Adrenal gland (tissue), 12 donors: ENCODE results near the gene HHIPL1. TPM values are rescaled to one million over a fixed set of nuclear protein-coding genes. Genes with fewer than 3 reads are reported as not detected.

Experiments used
- DNase-seq, 7 donors: peaks; one replicate each; pipeline ENCODE4 v3.0.0-alpha.2; 2019 to 2020
- H3K27ac ChIP-seq, 5 donors: fragments of 200-600 bp; sonication (generic) in 4 of 5; 1 replicate in 3 of 5; 2 replicates in 2 of 5; pipeline versions ENCODE4 v1.5.1 to v1.8.0; 2016 to 2020; ENCODE audit warnings: mild to moderate bottlenecking in 1 of 5
- H3K27me3 ChIP-seq: fragments of 200-600 bp; 2 replicates; pipeline ENCODE4 v1.8.0; 2021
- H3K36me3 ChIP-seq, 2 donors: fragments of 200-600 bp; replicated peaks in 1 of 2; 1 replicate in 1 of 2; 2 replicates in 1 of 2; pipeline versions ENCODE4 v1.5.1 to v1.8.0; 2018 to 2022
- H3K4me1 ChIP-seq, 2 donors: fragments of 200-600 bp; replicated peaks in 1 of 2; 1 replicate in 1 of 2; 2 replicates in 1 of 2; pipeline versions ENCODE4 v1.5.1 to v1.8.0; 2018 to 2021
- H3K4me3 ChIP-seq, 4 donors: fragments of 200-600 bp; sonication (generic) in 3 of 4; one replicate each; pipeline ENCODE4 v1.5.1; 2016 to 2018
- H3K9me3 ChIP-seq, 3 donors: fragments of 200-600 bp; sonication (generic) in 1 of 3; replicated peaks in 1 of 3; 1 replicate in 2 of 3; 2 replicates in 1 of 3; pipeline versions ENCODE4 v1.5.1 to v1.8.0; 2016 to 2021
- POLR2A ChIP-seq, 2 donors: fragments of 450-650 bp; IDR thresholded peaks; one replicate each; pipeline ENCODE4 v1.6.1; 2017; ENCODE audit warnings: antibody characterized with exemption in 2 of 2, mild to moderate bottlenecking in 2 of 2, moderate library complexity in 1 of 2
- WGBS, 4 donors: extraction: QIAGEN DNeasy Blood & Tissue Kit in 2 of 4; methylation state at CpG; one replicate each; pipeline versions ENCODE4 v1.1.5 to v1.1.7; 2013 to 2017; 5-methylcytosine and 5-hydroxymethylcytosine counted together
- intact Hi-C, 2 donors: fragments of 100-400 bp; cut with DNase I; formaldehyde crosslinking; loops; one replicate each; pipeline versions ENCODE4 v1.14.1 to v1.15.0; 2022 to 2023
- polyA plus RNA-seq, 3 donors: library from polyadenylated mRNA; stranded (reverse); fragments of 200-250 nt in 2 of 3; fragments of 350-450 nt in 1 of 3; fragmentation: Illumina TruSeq in 1 of 3; extraction: RNeasy Lipid Tissue Mini Kit (QIAGEN cat#74804) in 1 of 3; gene quantifications; one replicate each; pipeline ENCODE4 v1.2.3, GENCODE V29; 2013 to 2014
- total RNA-seq, 9 donors: library from RNA; depleted of rRNA in 4 of 9; stranded (reverse); fragments of >200 nt in 4 of 9; fragments of 120-200 nt in 1 of 9; fragmentation: NEBNext Ultra II Directional in 1 of 9; extraction: Animal tissue kit (Norgen Biotek cat#: 25700) in 1 of 9; gene quantifications; one replicate each; pipeline versions ENCODE4 v1.1.0 to v1.2.4, GENCODE V29; 2013 to 2023
- TF ChIP-seq, protein P1 (sequence below), 6 experiments: fragments of 450-650 bp in 4 of 6; fragments of 200-600 bp in 2 of 6; sonication (generic) in 1 of 6; IDR thresholded peaks; 1 replicate in 5 of 6; 2 replicates in 1 of 6; pipeline versions ENCODE4 v1.5.1 to v1.8.0; 2016 to 2021; ENCODE audit warnings: antibody characterized with exemption in 6 of 6, mild to moderate bottlenecking in 2 of 6, moderate library complexity in 1 of 6
- donor health status: healthy with polysubstance abuse.
- donor health status: Bipolar disorder and iron deficiency.
- donor health status: DM: yes; HTN: yes; CAD: no.
- donor health status: DM: no; HTN: no; CAD: no.
- donor health status: DM: no; HTN: no; CAD: no.
- donor health status: DM: yes; HTN: yes; CAD: no.

Gene HHIPL1
- total and polyA plus RNA-seq, 12 donors, result 0.20 to 2.9 (median 1.3) TPM

DNA sequence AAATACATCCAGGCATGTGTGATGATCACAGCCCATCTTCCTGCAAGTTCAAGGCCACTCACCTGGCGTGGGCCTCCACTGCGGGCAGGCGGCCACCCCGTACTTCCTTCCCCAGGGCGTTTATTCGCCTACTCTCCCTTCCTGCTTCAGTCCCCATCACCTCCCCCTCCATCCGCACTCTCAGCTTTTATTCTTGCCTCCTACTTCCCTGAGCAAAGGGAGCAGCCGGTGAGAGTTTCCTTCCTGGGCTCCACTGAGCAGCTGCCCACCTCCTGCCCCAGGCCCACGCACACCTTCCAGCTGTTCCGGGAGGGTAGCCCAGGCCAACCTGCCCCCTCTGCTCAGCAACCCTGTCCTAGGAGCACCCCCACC is 43.3 kb downstream of the HHIPL1 start:
- peak in 1 of 7 donors; percentile 25 for DNase-seq
- Histone ChIP-seq H3K4me1 (peaks cover 5 to 8% of the 10 kb centered on the region in 2 donors), H3K9me3 (no peaks in the 10 kb centered on the region), H3K27ac (no peak overlapping the region), H3K36me3 (no peaks in the 10 kb centered on the region), H3K27me3 (no peaks in the 10 kb centered on the region), H3K4me3 (no peak overlapping the region)
- intact Hi-C loops, result no loop called here
- 52 to 58% (median 53%) methylated on average over 10 of the region's 10 CpGs for WGBS, 4 donors
- TF ChIP-seq, protein P1, sequence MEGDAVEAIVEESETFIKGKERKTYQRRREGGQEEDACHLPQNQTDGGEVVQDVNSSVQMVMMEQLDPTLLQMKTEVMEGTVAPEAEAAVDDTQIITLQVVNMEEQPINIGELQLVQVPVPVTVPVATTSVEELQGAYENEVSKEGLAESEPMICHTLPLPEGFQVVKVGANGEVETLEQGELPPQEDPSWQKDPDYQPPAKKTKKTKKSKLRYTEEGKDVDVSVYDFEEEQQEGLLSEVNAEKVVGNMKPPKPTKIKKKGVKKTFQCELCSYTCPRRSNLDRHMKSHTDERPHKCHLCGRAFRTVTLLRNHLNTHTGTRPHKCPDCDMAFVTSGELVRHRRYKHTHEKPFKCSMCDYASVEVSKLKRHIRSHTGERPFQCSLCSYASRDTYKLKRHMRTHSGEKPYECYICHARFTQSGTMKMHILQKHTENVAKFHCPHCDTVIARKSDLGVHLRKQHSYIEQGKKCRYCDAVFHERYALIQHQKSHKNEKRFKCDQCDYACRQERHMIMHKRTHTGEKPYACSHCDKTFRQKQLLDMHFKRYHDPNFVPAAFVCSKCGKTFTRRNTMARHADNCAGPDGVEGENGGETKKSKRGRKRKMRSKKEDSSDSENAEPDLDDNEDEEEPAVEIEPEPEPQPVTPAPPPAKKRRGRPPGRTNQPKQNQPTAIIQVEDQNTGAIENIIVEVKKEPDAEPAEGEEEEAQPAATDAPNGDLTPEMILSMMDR (IDR thresholded peaks at IDR 0.05), result no peak
- TF ChIP-seq POLR2A (IDR thresholded peaks at IDR 0.05), result no peak

DNA sequence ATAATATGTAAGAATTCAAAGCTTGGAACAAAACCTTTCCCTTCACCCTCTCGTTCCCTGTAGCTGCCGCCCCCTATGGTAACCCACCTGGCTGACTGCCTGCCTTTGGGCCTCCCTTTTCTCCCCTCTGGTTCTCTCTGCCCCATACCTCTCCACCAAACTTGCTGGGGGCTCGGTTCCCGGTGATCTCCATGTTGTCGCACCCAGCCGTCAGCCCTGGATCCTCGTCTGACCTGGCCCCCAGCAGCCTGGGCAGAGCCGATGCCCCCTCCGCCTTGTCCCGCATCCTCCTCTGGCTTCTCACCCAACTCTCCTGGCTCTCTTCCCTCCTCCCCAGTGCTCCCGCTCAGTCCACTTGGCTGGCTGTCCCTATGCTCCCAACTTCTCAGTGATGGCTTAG is 43.7 kb downstream of the HHIPL1 start:
- Histone ChIP-seq H3K36me3 (no peaks in the 10 kb centered on the region), H3K4me1 (peaks cover under 1 to 5% of the 10 kb centered on the region in 2 donors), H3K27ac (no peak overlapping the region), H3K27me3 (no peaks in the 10 kb centered on the region), H3K9me3 (no peaks in the 10 kb centered on the region), H3K4me3 (no peak overlapping the region)
- intact Hi-C loops, result no loop called here
- no peak for TF ChIP-seq POLR2A (IDR thresholded peaks at IDR 0.05)
- TF ChIP-seq, protein P1 (IDR thresholded peaks at IDR 0.05), result no peak
- peak in 1 of 7 donors; percentile 24 for DNase-seq
- 85 to 87% (median 86%) methylated on average over 11 of the region's 11 CpGs for WGBS, 4 donors

DNA sequence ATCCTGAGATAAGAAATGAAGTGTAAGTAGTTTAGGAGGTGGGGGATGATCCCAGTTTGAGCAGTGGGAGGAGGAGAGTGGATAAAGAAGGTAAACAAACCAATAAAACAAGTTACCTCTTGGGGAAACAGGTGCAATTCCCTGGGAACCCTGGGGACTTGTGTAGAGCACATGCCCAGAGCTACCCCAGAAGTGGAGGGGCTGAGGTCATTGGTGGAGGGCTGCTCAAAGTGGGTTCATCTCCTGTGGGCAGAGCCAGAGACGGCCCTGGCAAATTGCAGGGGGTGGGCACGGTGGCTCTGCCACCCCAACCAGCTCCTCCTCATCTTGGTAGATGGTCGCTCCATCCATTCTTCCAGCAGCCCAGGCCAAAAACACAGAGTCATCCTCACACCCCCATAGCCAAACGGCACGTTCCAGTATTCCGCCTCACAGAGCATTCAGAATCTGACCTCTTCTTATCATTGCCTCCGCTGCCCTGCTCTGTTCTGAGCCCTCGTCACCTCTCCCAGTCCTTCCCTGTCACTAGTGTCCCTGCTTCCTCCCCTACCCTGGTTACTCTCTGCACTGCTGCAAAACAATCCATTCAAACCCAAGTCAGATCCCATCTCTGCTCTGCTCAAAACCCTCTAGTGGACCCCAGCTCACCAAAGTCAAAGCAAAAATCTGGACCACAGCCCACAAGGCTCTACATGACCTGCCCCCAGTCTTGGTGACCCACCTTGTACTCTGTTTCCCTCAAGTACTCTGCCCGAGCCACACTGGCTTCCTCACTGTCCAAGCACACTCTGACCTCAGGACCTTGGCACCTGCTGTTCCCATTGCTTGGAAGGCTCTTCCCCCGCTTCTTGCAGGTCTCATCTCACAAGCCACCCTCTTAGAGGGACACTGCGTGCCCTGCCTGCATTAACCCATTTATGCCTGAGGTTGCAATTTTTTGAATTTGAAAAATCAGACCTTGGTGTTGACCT is 44.6 kb downstream of the HHIPL1 start:
- Histone ChIP-seq H3K27ac (no peak overlapping the region), H3K9me3 (no peaks in the 10 kb centered on the region), H3K4me1 (peaks cover 0 to 2% of the 10 kb centered on the region in 2 donors), H3K4me3 (no peak overlapping the region), H3K36me3 (no peaks in the 10 kb centered on the region), H3K27me3 (no peaks in the 10 kb centered on the region)
- 85 to 87% (median 86%) methylated on average over 11 of the region's 11 CpGs for WGBS, 4 donors
- peak in 1 of 7 donors; percentile 34 for DNase-seq
- intact Hi-C loops, result no loop called here
- TF ChIP-seq POLR2A (IDR thresholded peaks at IDR 0.05), result no peak
- TF ChIP-seq, protein P1 (IDR thresholded peaks at IDR 0.05), result no peak

DNA sequence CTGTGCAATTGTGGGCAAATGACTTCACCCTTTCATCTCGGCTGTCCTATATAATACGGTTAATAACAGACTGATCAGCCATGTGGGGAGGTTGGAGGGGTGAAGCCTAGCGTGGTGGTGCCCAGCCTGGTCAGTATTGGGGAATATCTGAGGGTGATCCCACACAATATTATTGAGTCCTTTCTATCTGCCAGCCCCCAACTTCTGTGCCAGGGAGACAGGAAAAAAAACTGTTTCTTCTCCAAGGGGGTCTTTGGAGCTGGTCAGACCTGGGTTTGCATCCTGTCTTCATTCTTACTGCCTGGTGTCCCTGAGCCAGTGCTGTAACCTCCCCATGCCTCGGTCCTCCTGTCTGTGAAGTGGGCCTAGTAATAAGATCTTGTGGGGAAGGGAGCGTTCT is 45.7 kb downstream of the HHIPL1 start:
- DNase-seq, result peak in 1 of 7 donors; percentile 17
- TF ChIP-seq, protein P1 (IDR thresholded peaks at IDR 0.05), result no peak
- TF ChIP-seq POLR2A (IDR thresholded peaks at IDR 0.05), result no peak
- H3K9me3 ChIP-seq, result no peaks in the 10 kb centered on the region
- H3K36me3 ChIP-seq, result no peaks in the 10 kb centered on the region
- intact Hi-C loops, result no loop called here
- H3K4me3 ChIP-seq, result no peak overlapping the region
- WGBS, 4 donors, result 79 to 90% (median 81%) methylated on average over 5 of the region's 5 CpGs
- H3K4me1 ChIP-seq, result no peaks in the 10 kb centered on the region
- H3K27ac ChIP-seq, result no peak overlapping the region
- H3K27me3 ChIP-seq, result no peaks in the 10 kb centered on the region
